Posterior cingulate gyrus (tissue), 11 donors: ENCODE results near the gene TTLL9.

ENCODE experiments used
- DNase-seq, 10 donors: peaks; one replicate each; pipeline versions ENCODE4 v3.0.0 to v3.0.0-alpha.2; 2020 to 2021; ENCODE audit warnings: mixed read lengths in 3 of 10
- intact Hi-C: fragments of 100-400 bp; cut with DNase I; formaldehyde crosslinking; loops from one replicate; pipeline ENCODE4 v1.15.1; 2023

TTLL9 gene

GRCh38 chr20:31853481-31853880, 17.0 kb upstream of the TTLL9 start:
- intact Hi-C loops = loop anchor here (10.0 kb wide), 1 partner anchor 181 kb away; no protein-coding TSS in a partner anchor
- DNase-seq = peak in 2 of 10 donors; percentile 11 to 39

GRCh38 chr20:31856516-31856915, 13.9 kb upstream of the TTLL9 start:
- intact Hi-C loops = loop anchor here (10.0 kb wide), 1 partner anchor 178 kb away; no protein-coding TSS in a partner anchor
- peak in 1 of 10 donors; percentile 59 for DNase-seq

- DNase-seq = peak in 2 of 10 donors; percentile 67 to 74
Observed at GRCh38 chr20:31857861-31858759, 12.3 kb upstream of the TTLL9 start.

DNA sequence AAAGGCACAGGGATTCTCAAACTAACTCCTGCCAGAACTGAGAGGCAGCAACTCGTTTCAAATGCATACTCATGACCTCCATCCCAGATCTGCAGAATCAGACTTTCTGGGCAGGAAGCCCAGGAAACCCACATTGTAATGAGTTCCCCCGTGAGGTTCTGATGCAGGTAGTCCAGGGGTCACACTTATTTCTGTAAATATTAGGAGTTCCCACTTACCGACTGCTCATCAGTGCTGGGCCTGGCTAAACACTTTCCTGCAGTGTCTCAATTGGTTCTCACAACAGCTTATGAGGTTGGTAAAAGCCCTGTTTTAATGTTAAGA, 11.7 kb upstream of the TTLL9 start:
- peak in 1 of 10 donors; percentile 4 for DNase-seq
- intact Hi-C loops = loop anchor here (10.0 kb wide), 1 partner anchor 176 kb away; no protein-coding TSS in a partner anchor

More at GRCh38 chr20:31857861-31858759, 12.3 kb upstream of the TTLL9 start:
- intact Hi-C loops = loop anchor here (10.0 kb wide), 1 partner anchor 177 kb away; no protein-coding TSS in a partner anchor

DNA sequence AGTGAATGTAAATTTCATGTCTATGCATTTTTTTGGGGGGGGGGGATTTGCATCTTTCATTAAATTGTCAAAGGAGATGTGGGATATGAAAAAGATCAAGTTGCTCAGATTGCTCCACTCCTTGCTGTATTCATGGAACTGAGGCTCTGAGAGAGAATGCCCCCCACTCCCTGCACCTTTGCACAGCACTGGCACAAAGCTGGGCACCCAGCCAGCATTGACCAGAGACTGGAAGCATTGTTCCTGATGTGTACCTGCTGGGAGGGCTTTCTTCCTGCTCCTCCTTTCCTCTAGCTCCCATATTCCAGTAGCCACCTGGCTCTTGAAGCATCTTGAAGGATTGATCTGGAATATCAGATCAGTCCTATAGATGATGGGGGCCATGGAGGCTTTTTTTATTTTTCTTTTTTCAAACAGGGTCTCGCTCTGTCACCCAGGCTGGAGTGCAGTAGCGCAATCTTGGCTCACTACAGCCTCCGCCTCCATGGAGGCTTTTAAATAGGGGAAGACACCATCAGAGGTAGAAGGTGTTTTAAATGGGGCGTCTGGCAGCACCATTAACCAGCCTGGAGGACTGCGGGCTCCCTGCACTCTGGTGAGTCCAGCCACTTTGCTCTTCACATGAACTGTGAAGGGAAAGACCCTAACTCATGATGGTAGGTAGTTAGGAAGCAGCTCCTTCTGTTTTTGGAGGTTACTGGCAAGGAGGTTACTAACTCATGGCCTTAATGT, 11.0 kb upstream of the TTLL9 start:
- intact Hi-C loops = loop anchor here (10.0 kb wide), 1 partner anchor 175 kb away; no protein-coding TSS in a partner anchor
- peak in 2 of 10 donors; percentile 18 to 20 for DNase-seq

DNA sequence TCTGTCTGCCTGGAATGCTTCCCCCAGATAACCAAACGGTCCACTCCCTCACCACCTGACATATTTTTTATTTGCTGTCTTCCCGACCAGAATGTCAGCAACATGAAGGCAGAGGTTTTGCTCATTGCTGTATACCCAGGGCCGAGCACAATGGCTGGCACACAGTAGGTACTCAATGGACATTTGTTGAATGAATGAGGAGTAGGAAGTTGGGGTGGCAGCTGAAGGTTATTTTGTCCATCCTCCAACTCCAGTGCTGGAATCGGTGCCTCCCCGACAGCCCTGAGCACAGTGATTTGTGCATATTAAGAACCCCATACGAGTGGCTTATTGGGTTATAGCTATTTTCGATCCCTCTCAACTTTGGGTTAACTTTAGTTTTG, 10.4 kb upstream of the TTLL9 start:
- intact Hi-C loops = loop anchor here (10.0 kb wide), 1 partner anchor 175 kb away; no protein-coding TSS in a partner anchor

GRCh38 chr20:31860390-31861134, 9.9 kb upstream of the TTLL9 start:
- peak in 2 of 10 donors; percentile 58 to 66 for DNase-seq
- intact Hi-C loops = no loop called here

More for the DNA sequence above, 10.4 kb upstream of the TTLL9 start:
- DNase-seq = peak in 2 of 10 donors; percentile 26 to 31

- intact Hi-C loops = no loop called here
- peak in 1 of 10 donors; percentile 82 for DNase-seq
Observed at GRCh38 chr20:31861135-31861384, 9.4 kb upstream of the TTLL9 start.

- peak in 6 of 10 donors; percentile 32 to 91 (median 67) for DNase-seq
- intact Hi-C loops = no loop called here
Observed at GRCh38 chr20:31861385-31862156, 8.9 kb upstream of the TTLL9 start.

- intact Hi-C loops = no loop called here
Observed at GRCh38 chr20:31862157-31862470, 8.3 kb upstream of the TTLL9 start.

DNA sequence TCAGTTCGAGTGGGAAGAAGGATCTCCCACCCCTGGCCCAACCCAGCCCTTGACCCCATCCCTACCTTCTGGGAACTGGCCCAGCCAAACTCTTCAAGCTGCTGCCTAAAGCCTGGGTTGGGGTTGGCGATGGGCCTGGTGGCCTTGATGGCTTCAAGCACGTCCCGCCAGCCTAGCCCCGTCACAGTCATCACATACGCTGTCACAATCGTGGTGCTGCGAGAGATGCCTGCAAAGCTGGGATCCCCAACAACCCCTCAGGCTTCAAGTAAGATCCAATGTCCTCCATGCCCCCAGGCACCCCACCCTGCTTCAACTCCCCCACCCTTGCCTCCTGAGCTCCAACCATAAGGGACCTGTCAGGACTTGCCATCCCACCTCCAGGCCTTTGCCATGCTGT, 7.9 kb upstream of the TTLL9 start:
- intact Hi-C loops = no loop called here
- DNase-seq = peak in 1 of 10 donors; percentile 62

More at GRCh38 chr20:31862157-31862470, 8.3 kb upstream of the TTLL9 start:
- peak in 1 of 10 donors; percentile 39 for DNase-seq

- peak in 2 of 10 donors; percentile 13 to 32 for DNase-seq
Observed at GRCh38 chr20:31863296-31864085, 6.9 kb upstream of the TTLL9 start.

GRCh38 chr20:31864521-31865400, 5.7 kb upstream of the TTLL9 start:
- peak in 2 of 10 donors; percentile 23 to 29 for DNase-seq
- intact Hi-C loops = no loop called here

More at GRCh38 chr20:31863296-31864085, 6.9 kb upstream of the TTLL9 start:
- intact Hi-C loops = no loop called here

GRCh38 chr20:31866221-31866620, 4.2 kb upstream of the TTLL9 start:
- intact Hi-C loops = no loop called here
- no peak for DNase-seq

- intact Hi-C loops = no loop called here
- DNase-seq = peak in 2 of 10 donors; percentile 52 to 77
Observed at GRCh38 chr20:31868853-31869672, 1.4 kb upstream of the TTLL9 start.

DNA sequence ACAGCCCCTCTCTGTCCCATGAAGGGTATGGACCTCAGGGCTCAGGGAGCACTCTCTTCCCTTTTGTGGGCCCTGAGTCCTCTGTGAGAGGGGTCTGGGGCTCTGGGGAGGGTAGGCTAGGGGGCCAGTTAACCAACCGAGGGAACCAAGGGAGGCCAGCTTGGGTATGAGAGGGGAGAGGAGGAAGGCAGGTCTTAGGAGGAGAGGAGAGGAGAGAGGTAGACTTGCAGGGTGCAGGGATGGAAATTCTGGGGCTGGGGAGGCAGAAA, 827 bp upstream of the TTLL9 start:
- intact Hi-C loops = no loop called here
- DNase-seq = no peak
